IgD-negative memory B cell (primary cell): Measurements from ENCODE around the gene TPRN. TPM values are rescaled to one million over a fixed set of nuclear protein-coding genes. Genes with fewer than 3 reads are reported as not detected.

Experiments used
- polyA plus RNA-seq: library from polyadenylated mRNA; unstranded; fragments of 300-500 nt; fragmentation: Illumina TruSeq; gene quantifications from one replicate; pipeline ENCODE4 v1.2.3, GENCODE V29; 2021

TPRN gene
- polyA plus RNA-seq, 1 donor from 2014 or later = 0.66 TPM

Other genes with a start within 250 kb of the TPRN start
- not detected for gene LCN12, start 248.5 kb downstream of the TPRN start, polyA plus RNA-seq
- not detected for gene PTGDS, start 223.2 kb downstream of the TPRN start, polyA plus RNA-seq
- gene LCNL1, start 217.7 kb downstream of the TPRN start, polyA plus RNA-seq = not detected
- 64.3 TPM for gene PAXX, start 208.3 kb downstream of the TPRN start, polyA plus RNA-seq
- 3.5 TPM for gene CLIC3, start 204.2 kb downstream of the TPRN start, polyA plus RNA-seq
- 3.9 TPM for gene ABCA2, start 172.5 kb downstream of the TPRN start, polyA plus RNA-seq
- 26.6 TPM for gene FUT7, start 168.7 kb downstream of the TPRN start, polyA plus RNA-seq
- gene NPDC1, start 154.6 kb downstream of the TPRN start, polyA plus RNA-seq = 2.0 TPM
- not detected for gene ENTPD2, start 146.7 kb downstream of the TPRN start, polyA plus RNA-seq
- gene SAPCD2, start 130.2 kb downstream of the TPRN start, polyA plus RNA-seq = 0.38 TPM
- gene UAP1L1, start 123.2 kb downstream of the TPRN start, polyA plus RNA-seq = 3.0 TPM
- gene MAN1B1, start 113.8 kb downstream of the TPRN start, polyA plus RNA-seq = 27.5 TPM
- 110 TPM for gene DPP7, start 86.0 kb downstream of the TPRN start, polyA plus RNA-seq
- gene GRIN1, start 61.6 kb downstream of the TPRN start, polyA plus RNA-seq = not detected
- not detected for gene LRRC26, start 30.7 kb downstream of the TPRN start, polyA plus RNA-seq
- gene TMEM210, start 28.7 kb downstream of the TPRN start, polyA plus RNA-seq = not detected
- 6.2 TPM for gene ANAPC2, start 12.2 kb downstream of the TPRN start, polyA plus RNA-seq
- gene SSNA1, start 12.1 kb downstream of the TPRN start, polyA plus RNA-seq = 139 TPM
- 106 TPM for gene TMEM203, start 4.9 kb upstream of the TPRN start, polyA plus RNA-seq
- gene NDOR1, start 5.0 kb upstream of the TPRN start, polyA plus RNA-seq = 7.6 TPM
- gene RNF208, start 21.5 kb upstream of the TPRN start, polyA plus RNA-seq = not detected
- gene CYSRT1, start 24.4 kb upstream of the TPRN start, polyA plus RNA-seq = not detected
- gene RNF224, start 26.8 kb upstream of the TPRN start, polyA plus RNA-seq = not detected
- not detected for gene SLC34A3, start 30.2 kb upstream of the TPRN start, polyA plus RNA-seq
- gene TUBB4B, start 40.5 kb upstream of the TPRN start, polyA plus RNA-seq = 88.4 TPM
- gene STPG3, start 50.5 kb upstream of the TPRN start, polyA plus RNA-seq = not detected
- 34.2 TPM for gene NELFB, start 54.6 kb upstream of the TPRN start, polyA plus RNA-seq
- gene TOR4A, start 77.0 kb upstream of the TPRN start, polyA plus RNA-seq = 8.9 TPM
- not detected for gene NRARP, start 101.5 kb upstream of the TPRN start, polyA plus RNA-seq
- gene EXD3, start 222.4 kb upstream of the TPRN start, polyA plus RNA-seq = 5.6 TPM
- gene NOXA1, start 222.7 kb upstream of the TPRN start, polyA plus RNA-seq = 1.4 TPM
- gene ENTPD8, start 240.6 kb upstream of the TPRN start, polyA plus RNA-seq = not detected